ENCODE results near the gene IGSF23. TPM values are rescaled to one million over a fixed set of nuclear protein-coding genes. Genes with fewer than 3 reads are reported as not detected.
A peak's percentile ranks its signal among the peaks of the same experiment; 100 is the strongest.
"Not testable (repeated sequence)": the region's sequence is repeated elsewhere in the genome, so short reads cannot be mapped to it uniquely, and the experiment has no call there.

The IGSF23 gene
- total RNA-seq, 2 donors from 2014 or later, result not detected

GRCh38 chr19:44582581-44583265 lies 30.6 kb upstream of the IGSF23 start:
- DNase-seq, result peak in 1 of 2 donors; percentile 42

GRCh38 chr19:44585371-44586133 lies 27.8 kb upstream of the IGSF23 start:
- intact Hi-C loops (cut with DNase I, micrococcal nuclease), result no loop called here
- DNase-seq, result no peak
- ATAC-seq, result peak; percentile 46

More at GRCh38 chr19:44582581-44583265, 30.6 kb upstream of the IGSF23 start:
- no peak for ATAC-seq
- intact Hi-C loops (cut with DNase I, micrococcal nuclease), result no loop called here

GRCh38 chr19:44587963-44588770 lies 25.2 kb upstream of the IGSF23 start:
- no peak for DNase-seq
- peak; percentile 65 for ATAC-seq
- intact Hi-C loops (cut with DNase I, micrococcal nuclease), result no loop called here

GRCh38 chr19:44588771-44589112 lies 24.6 kb upstream of the IGSF23 start:
- intact Hi-C loops (cut with DNase I, micrococcal nuclease), result no loop called here
- ATAC-seq, result no peak
- DNase-seq, result no peak

- intact Hi-C loops (cut with DNase I, micrococcal nuclease), result no loop called here
- DNase-seq (no peak), ATAC-seq (no peak)
Measured at GRCh38 chr19:44590245-44591059, 22.9 kb upstream of the IGSF23 start.

- DNase-seq; intact Hi-C loops (cut with DNase I, micrococcal nuclease); ATAC-seq: not testable (repeated sequence)
Measured at GRCh38 chr19:44591340-44591993, 21.9 kb upstream of the IGSF23 start.

- DNase-seq, result no peak
- ATAC-seq, result no peak
- intact Hi-C loops (cut with DNase I, micrococcal nuclease), result no loop called here
Measured at GRCh38 chr19:44592451-44592890, 20.9 kb upstream of the IGSF23 start.

- intact Hi-C loops (cut with DNase I, micrococcal nuclease), result no loop called here
- ATAC-seq (no peak), DNase-seq (no peak)
Measured at GRCh38 chr19:44593294-44593693, 20.1 kb upstream of the IGSF23 start.

- intact Hi-C loops (cut with DNase I, micrococcal nuclease); DNase-seq; ATAC-seq: not testable (repeated sequence)
Measured at GRCh38 chr19:44593866-44594266, 19.5 kb upstream of the IGSF23 start.

- ATAC-seq (peak; percentile 77), DNase-seq (peak; percentile 59 to 61)
- intact Hi-C loops (cut with DNase I, micrococcal nuclease), result no loop called here
Measured at GRCh38 chr19:44596428-44597130, 16.8 kb upstream of the IGSF23 start.

GRCh38 chr19:44597131-44597491 lies 16.3 kb upstream of the IGSF23 start:
- ATAC-seq, result no peak
- intact Hi-C loops (cut with DNase I, micrococcal nuclease), result no loop called here

GRCh38 chr19:44598355-44598754 lies 15.0 kb upstream of the IGSF23 start:
- ATAC-seq (no peak), DNase-seq (no peak)
- intact Hi-C loops (cut with DNase I, micrococcal nuclease), result no loop called here

More at GRCh38 chr19:44597131-44597491, 16.3 kb upstream of the IGSF23 start:
- no peak for DNase-seq

- DNase-seq (peak; percentile 87 to 88), ATAC-seq (peak; percentile 80)
- intact Hi-C loops (cut with DNase I, micrococcal nuclease), result no loop called here
Measured at GRCh38 chr19:44598880-44599279, 14.5 kb upstream of the IGSF23 start.

GRCh38 chr19:44600466-44600865 lies 12.9 kb upstream of the IGSF23 start:
- intact Hi-C loops (cut with DNase I, micrococcal nuclease), result no loop called here
- no peak for ATAC-seq

GRCh38 chr19:44602081-44602480 lies 11.3 kb upstream of the IGSF23 start:
- intact Hi-C loops (cut with DNase I, micrococcal nuclease), result no loop called here
- ATAC-seq, result peak; percentile 81

More at GRCh38 chr19:44600466-44600865, 12.9 kb upstream of the IGSF23 start:
- no peak for DNase-seq

GRCh38 chr19:44603201-44603945 lies 10.0 kb upstream of the IGSF23 start:
- intact Hi-C loops (cut with DNase I, micrococcal nuclease), result no loop called here
- no peak for DNase-seq
- ATAC-seq, result no peak

More at GRCh38 chr19:44602081-44602480, 11.3 kb upstream of the IGSF23 start:
- peak; percentile 64 to 85 for DNase-seq

GRCh38 chr19:44604241-44604640 lies 9.1 kb upstream of the IGSF23 start:
- intact Hi-C loops (cut with DNase I, micrococcal nuclease), result no loop called here
- ATAC-seq (no peak), DNase-seq (no peak)

Measured in left colon (tissue), 2 donors.